HG03432 (cell line): ENCODE data around the gene MDGA2.
"Not testable (repeated sequence)": the region's sequence is repeated elsewhere in the genome, so short reads cannot be mapped to it uniquely, and the experiment has no call there.

ENCODE experiments used
- ATAC-seq: cut with Tn5 transposase; IDR thresholded peaks from one replicate; pipeline ENCODE4 v1.9.1; 2021; ENCODE audit warnings: mild to moderate bottlenecking, moderate library complexity; ENCODE audit not compliant: unreplicated experiment

MDGA2 gene

GRCh38 chr14:46985529-46986380, 689.6 kb downstream of the MDGA2 start:
- ATAC-seq, result no peak

- ATAC-seq, result no peak
Observed at GRCh38 chr14:46973295-46973694, 702.1 kb downstream of the MDGA2 start.

DNA sequence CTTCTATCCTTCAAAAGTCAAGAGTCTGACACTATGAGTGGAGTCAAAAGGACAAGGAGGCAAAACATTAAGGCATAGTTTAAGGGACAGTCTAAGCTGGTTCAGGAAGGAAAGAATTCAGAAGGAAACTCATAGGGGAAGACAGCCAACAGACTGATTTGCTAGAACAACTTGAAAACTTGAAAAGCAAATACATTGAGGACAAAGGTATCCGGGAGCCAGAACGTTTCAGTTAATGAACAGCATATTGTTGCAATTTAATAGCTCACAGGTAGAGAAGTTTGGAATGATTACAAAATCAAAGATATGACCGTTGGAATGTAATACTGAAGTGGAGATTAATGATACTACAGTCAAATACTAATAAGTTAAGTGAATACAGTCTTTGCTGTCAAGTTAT, 711.0 kb downstream of the MDGA2 start:
- ATAC-seq, result no peak

- ATAC-seq, result no peak
Observed at GRCh38 chr14:46951103-46951502, 724.3 kb downstream of the MDGA2 start.

DNA sequence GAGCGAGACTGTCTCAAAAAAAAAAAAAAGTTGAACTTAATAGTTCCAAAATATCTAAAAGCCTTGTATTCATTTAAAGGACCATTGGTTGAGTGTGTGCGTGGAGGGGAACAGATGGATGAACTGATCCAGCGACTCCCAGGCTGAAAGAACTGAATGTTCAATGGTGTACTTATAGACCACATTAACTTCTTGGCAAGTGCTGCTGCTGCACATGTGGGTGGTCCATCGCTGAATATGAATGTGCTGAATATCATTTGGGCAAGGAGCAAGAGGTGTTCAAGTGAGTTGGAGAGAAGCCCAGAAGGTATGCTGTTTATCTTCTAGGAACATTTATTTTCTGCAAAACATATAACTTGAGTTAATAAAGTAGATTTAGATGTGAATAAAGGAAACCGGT, 734.8 kb downstream of the MDGA2 start:
- no peak for ATAC-seq

DNA sequence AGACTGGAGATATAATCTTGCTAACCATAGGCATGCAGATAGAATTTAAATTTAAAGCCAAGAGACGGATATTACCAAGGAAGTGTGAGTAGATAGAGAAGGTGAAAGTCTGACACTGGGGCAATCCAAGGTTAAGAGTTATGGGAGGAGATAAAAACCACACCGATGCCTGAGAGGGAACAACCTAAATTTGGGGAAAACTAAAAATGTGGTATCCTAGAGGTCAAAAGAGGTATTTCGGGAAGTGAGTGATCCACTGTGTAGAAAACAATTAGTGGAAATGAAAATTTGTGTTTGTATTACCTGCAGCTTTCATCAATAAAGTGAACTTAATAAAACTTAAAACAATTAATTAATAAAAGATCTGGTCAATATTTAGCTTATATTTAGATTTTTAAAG, 754.9 kb downstream of the MDGA2 start:
- no peak for ATAC-seq

- ATAC-seq, result not testable (repeated sequence)
Observed at GRCh38 chr14:46915539-46915938, 759.9 kb downstream of the MDGA2 start.

DNA sequence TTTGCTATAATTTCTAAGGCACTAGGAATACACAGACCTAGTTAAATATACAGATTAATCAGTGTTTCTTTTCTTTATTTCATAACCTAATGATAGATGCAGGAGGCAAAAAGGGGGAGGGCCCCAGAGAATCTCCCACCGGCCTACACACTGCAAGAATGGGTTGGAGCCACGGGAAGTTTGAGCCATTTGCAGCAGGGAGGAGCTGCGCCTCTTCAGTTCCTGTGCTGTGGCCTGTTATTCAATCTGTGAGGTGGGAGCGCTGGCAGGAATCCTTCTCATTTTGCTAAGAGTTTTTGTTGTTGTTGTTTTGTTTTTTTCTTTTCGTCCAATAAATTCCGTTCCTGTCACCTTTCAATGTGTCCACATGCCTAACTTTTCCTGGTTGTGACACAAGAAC, 772.6 kb downstream of the MDGA2 start:
- no peak for ATAC-seq

GRCh38 chr14:46894476-46894875, 780.9 kb downstream of the MDGA2 start:
- no peak for ATAC-seq

DNA sequence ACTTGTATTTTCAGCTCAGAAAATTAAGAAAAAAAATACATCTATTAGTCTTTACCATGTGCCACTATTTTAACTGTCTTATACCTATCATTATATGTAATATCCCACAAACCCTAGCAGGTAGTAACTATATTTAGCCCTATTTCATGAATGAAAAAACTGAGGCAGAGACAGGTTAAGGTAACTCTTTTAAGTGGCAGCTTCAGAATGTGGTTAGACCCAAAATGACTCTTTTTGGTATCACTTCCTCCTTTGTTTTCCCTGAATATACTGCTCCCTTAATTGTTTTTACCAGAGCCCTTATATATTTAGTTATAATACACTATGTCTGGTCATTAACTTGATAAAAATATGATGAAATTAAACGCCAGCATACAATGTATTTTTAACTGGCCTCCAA, 788.3 kb downstream of the MDGA2 start:
- ATAC-seq, result peak; percentile 88

- no peak for ATAC-seq
Observed at GRCh38 chr14:46885566-46885965, 789.8 kb downstream of the MDGA2 start.

GRCh38 chr14:46861753-46862152, 813.7 kb downstream of the MDGA2 start:
- no peak for ATAC-seq

DNA sequence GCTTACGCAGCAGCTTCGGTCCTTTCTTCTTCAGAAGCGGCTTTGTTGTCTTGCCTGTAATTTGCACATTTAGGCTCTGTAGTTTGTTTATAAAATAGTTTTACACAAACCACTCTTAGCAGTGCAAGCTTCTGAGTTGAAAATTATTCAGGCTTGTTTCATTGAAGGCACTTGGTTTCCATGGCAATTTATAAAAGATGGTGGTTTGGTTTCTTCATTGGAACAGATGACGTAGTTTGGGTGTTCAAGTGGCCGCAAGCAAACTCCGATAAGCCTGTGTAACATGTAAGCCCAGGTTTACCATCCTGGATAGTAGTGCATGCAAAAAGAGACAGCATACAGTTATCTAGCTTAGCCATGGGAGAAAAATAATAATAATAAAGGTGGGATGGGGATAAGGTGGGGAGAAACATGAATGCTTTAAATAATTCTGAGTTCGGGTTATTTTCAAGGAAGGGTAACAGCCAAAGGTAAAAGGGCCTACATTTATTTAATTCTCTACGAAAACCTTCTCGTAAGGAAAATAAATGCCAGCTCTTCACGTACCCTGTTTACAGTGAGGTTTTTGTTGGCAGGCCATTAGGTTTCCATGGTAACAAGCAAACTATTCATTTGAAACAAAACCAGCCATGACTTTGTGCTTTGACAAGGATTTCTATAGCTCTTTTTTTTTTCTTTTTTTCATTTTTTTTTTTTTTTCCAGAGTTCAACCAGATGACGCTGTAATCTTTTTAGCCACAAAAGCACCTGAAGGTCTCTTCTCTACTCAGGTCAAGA, 834.3 kb downstream of the MDGA2 start:
- no peak for ATAC-seq

DNA sequence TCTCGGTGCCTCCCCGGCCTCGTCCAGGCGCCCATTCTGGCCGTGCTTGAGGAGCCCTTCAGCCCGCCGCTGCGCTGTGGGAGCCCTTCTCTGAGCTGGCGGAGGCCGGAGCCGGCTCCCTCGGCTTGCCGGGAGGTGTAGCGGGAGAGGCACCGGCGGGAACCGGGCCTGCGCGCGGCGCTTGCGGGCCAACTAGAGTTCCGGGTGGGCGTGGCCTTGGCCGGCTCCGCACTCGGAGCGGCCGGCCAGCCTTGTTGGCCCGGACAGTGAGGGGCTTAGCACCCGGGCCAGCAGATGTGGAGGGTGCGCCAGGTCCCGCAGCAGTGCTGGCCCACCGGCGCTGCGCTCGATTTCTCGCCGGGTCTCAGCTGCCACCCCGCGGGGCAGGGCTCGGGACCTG, 855.1 kb downstream of the MDGA2 start:
- no peak for ATAC-seq

DNA sequence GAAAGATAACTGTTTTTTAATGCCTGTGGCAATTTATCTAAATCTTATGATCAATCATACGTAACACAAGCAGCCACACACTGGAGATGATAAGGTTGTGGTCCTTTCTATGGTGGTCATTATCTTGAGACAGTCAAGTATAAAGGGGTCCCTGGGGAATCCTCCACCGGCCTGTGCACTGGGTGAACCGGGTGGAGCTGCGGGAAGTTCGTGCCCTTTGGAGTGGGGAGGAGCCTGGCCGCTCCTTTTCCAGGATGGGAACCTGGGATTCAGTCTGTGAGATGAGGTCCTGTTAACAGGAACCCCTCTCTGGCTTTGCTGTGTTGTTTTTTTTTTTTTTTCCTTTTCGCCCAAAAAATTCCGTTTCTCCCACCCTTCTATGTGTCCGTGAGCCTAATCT, 856.3 kb downstream of the MDGA2 start:
- no peak for ATAC-seq

DNA sequence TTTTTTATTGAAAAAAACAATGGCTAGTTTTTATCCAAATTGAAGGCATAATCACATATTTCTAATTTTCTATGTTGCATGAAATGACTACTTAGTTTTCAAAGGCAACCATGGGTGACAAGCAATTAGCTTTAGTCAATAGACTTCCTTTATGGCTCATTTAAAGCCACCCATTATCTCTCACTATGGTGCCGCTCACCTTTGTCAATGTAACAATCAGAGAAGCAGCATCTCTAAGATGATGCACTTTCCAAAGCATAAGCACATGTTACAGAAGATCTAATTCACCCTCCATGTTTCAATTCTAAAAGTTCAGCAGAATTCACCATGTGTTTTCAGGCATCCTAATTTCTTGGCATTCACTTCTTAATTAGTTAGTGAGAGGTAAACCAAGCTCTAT, 857.3 kb downstream of the MDGA2 start:
- ATAC-seq, result no peak

DNA sequence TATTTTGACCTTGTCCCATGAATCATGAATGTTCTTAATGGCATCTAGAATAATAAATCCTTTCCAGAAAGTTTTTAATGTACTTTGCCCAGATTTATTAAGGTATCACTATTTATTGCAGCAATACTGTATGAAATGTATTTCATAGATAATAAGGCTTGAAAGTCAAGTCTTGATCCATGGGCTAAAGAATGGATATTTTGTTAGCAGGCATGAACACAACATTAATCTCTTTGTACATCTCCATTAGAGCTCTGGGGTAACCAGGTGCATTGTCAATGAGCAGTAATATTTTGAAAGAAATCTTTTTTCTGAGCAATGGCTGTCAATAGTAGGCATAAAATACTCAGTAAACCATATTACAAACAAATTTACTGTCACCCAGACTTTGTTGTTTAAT, 882.3 kb downstream of the MDGA2 start:
- no peak for ATAC-seq
